Astrocyte of the hippocampus (primary cell): ENCODE data around the gene TRAF4.
"Not testable (repeated sequence)": the region's sequence is repeated elsewhere in the genome, so short reads cannot be mapped to it uniquely, and the experiment has no call there.

Experiments
- DNase-seq: peaks from one replicate; pipeline ENCODE4 v3.0.0; 2011; ENCODE audit warnings: low read depth, low spot score

Gene TRAF4

GRCh38 chr17:28729950-28730330, 13.9 kb upstream of the TRAF4 start:
- no peak for DNase-seq

- DNase-seq: peak; percentile 53
Measured at GRCh38 chr17:28733346-28733745, 10.5 kb upstream of the TRAF4 start.

- no peak for DNase-seq
Measured at GRCh38 chr17:28734712-28735241, 9.0 kb upstream of the TRAF4 start.

- DNase-seq: no peak
Measured at GRCh38 chr17:28735242-28735722, 8.5 kb upstream of the TRAF4 start.

GRCh38 chr17:28735913-28736769, 7.7 kb upstream of the TRAF4 start:
- not testable (repeated sequence) for DNase-seq

- no peak for DNase-seq
Measured at GRCh38 chr17:28737316-28737715, 6.5 kb upstream of the TRAF4 start.

- DNase-seq: no peak
Measured at GRCh38 chr17:28737770-28738679, 5.8 kb upstream of the TRAF4 start.

GRCh38 chr17:28738680-28739384, 5.0 kb upstream of the TRAF4 start:
- DNase-seq: no peak

GRCh38 chr17:28740406-28741357, 3.1 kb upstream of the TRAF4 start:
- no peak for DNase-seq

GRCh38 chr17:28741358-28742349, 2.2 kb upstream of the TRAF4 start:
- no peak for DNase-seq

- peak; percentile 83 for DNase-seq
Measured at GRCh38 chr17:28744104-28744971, 527 bp downstream of the TRAF4 start.

- DNase-seq: peak; percentile 68
Measured at GRCh38 chr17:28744972-28745785, 1.4 kb downstream of the TRAF4 start.

- DNase-seq: peak; percentile 57
Measured at GRCh38 chr17:28745786-28746411, 2.1 kb downstream of the TRAF4 start.

GRCh38 chr17:28746611-28747050, 2.8 kb downstream of the TRAF4 start:
- peak; percentile 46 for DNase-seq

GRCh38 chr17:28747051-28747691, 3.4 kb downstream of the TRAF4 start:
- DNase-seq: peak; percentile 37
